GM23338 (cell line): ENCODE results near the gene TOE1. TPM values are rescaled to one million over a fixed set of nuclear protein-coding genes. Genes with fewer than 3 reads are reported as not detected.
A peak's percentile ranks its signal among the peaks of the same experiment; 100 is the strongest.

Experiments used
- ATAC-seq: fragments of 200-7000 bp; cut with Tn5 transposase; 3 replicates; pipeline ENCODE4 v1.9.1; 2020
- DNase-seq: peaks from one replicate; pipeline ENCODE4 v3.0.0-alpha.2; 2015; ENCODE audit warnings: low spot score
- H2AFZ ChIP-seq: fragments of 200-600 bp; sonication (generic); 2 replicates; pipeline ENCODE4 v1.8.0; 2016; ENCODE audit warnings: antibody characterized with exemption, mild to moderate bottlenecking, moderate library complexity
- H3F3A ChIP-seq: fragments of 200-600 bp; sonication (generic); replicated peaks from 2 replicates; pipeline ENCODE4 v1.8.0; 2017; ENCODE audit warnings: antibody characterized with exemption, mixed run types, low read depth
- H3K27ac ChIP-seq: fragments of 200-600 bp; sonication (generic); 2 replicates; pipeline ENCODE4 v1.6.1; 2016; ENCODE audit warnings: low read depth
- H3K27me3 ChIP-seq: fragments of 200-600 bp; sonication (generic); 2 replicates; pipeline ENCODE4 v1.8.0; 2016; ENCODE audit warnings: mild to moderate bottlenecking, mixed run types, moderate library complexity; ENCODE audit not compliant: insufficient read depth
- H3K36me3 ChIP-seq: fragments of 200-600 bp; sonication (generic); 2 replicates; pipeline ENCODE4 v1.8.0; 2016; ENCODE audit warnings: mild to moderate bottlenecking; ENCODE audit not compliant: insufficient read depth
- H3K4me1 ChIP-seq: fragments of 200-600 bp; sonication (generic); 2 replicates; pipeline ENCODE4 v1.8.0; 2016; ENCODE audit warnings: mild to moderate bottlenecking, moderate library complexity; ENCODE audit not compliant: insufficient read depth
- H3K4me2 ChIP-seq: fragments of 200-600 bp; sonication (generic); 2 replicates; pipeline ENCODE4 v1.7.1; 2017; ENCODE audit warnings: mixed run types
- H3K4me3 ChIP-seq: fragments of 200-600 bp; sonication (generic); 2 replicates; pipeline ENCODE4 v1.6.1; 2016; ENCODE audit warnings: mixed run types
- H3K79me2 ChIP-seq: fragments of 200-600 bp; sonication (generic); replicated peaks from 2 replicates; pipeline ENCODE4 v1.8.0; 2017; ENCODE audit warnings: mild to moderate bottlenecking; ENCODE audit not compliant: insufficient read depth
- H3K9me2 ChIP-seq: fragments of 200-600 bp; sonication (generic); 2 replicates; pipeline ENCODE4 v1.8.0; 2017; ENCODE audit not compliant: insufficient read depth
- H4K20me1 ChIP-seq: fragments of 200-600 bp; sonication (generic); replicated peaks from 2 replicates; pipeline ENCODE4 v1.8.0; 2017; ENCODE audit warnings: mild to moderate bottlenecking; ENCODE audit not compliant: insufficient read depth
- H3K27ac Mint-ChIP-seq: 2 replicates; pipeline ENCODE4 v1.8.0; 2020; ENCODE audit warnings: inconsistent platforms, mild to moderate bottlenecking, moderate library complexity, mixed read lengths
- H3K27me3 Mint-ChIP-seq: 3 replicates; pipeline ENCODE4 v1.8.0; 2022; ENCODE audit warnings: low read depth, mild to moderate bottlenecking, moderate library complexity, mixed read lengths, inconsistent platforms; ENCODE audit not compliant: insufficient read depth, poor library complexity
- H3K36me3 Mint-ChIP-seq: 3 replicates; pipeline ENCODE4 v1.8.0; 2021; ENCODE audit warnings: low read depth, mild to moderate bottlenecking, inconsistent platforms, moderate library complexity, mixed read lengths
- H3K4me1 Mint-ChIP-seq: 3 replicates; pipeline ENCODE4 v1.8.0; 2020; ENCODE audit warnings: mild to moderate bottlenecking, inconsistent platforms, mixed read lengths
- H3K4me3 Mint-ChIP-seq: 3 replicates; pipeline ENCODE4 v1.8.0; 2021; ENCODE audit warnings: moderate library complexity, mild to moderate bottlenecking, inconsistent platforms, mixed read lengths
- H3K9me3 Mint-ChIP-seq: 3 replicates; pipeline ENCODE4 v1.8.0; 2020; ENCODE audit warnings: moderate library complexity, mild to moderate bottlenecking, inconsistent platforms, mixed read lengths
- CTCF ChIP-seq, 2 experiments: fragments of 200-600 bp in 1 of 2; sonication (generic) in 1 of 2; conservative IDR thresholded peaks; 2 replicates each; pipeline versions ENCODE4 v1.5.1 to v1.6.1; 2016 to 2017; ENCODE audit warnings: antibody characterized with exemption in 2 of 2, low read depth in 2 of 2, mild to moderate bottlenecking in 2 of 2, moderate library complexity in 1 of 2
- ZNF114 ChIP-seq: fragments of 250-450 bp; sonication (Bioruptor Pico); IDR thresholded peaks from 2 replicates; pipeline ENCODE4 v1.5.0; 2020; ENCODE audit warnings: mild to moderate bottlenecking, moderate library complexity
- ZNF462 ChIP-seq: fragments of 250-450 bp; sonication (Bioruptor Pico); IDR thresholded peaks from 2 replicates; pipeline ENCODE4 v1.5.0; 2020; ENCODE audit warnings: mild to moderate bottlenecking, moderate library complexity
- polyA plus RNA-seq: library from polyadenylated mRNA; unstranded; fragments of >200 nt; fragmentation: Nextera tagmentation; extraction: Ambion mirVana; gene quantifications from 2 replicates; pipeline ENCODE4 v1.2.1, GENCODE V29; 2016
- total RNA-seq: library from RNA; depleted of rRNA; stranded (reverse); fragments of >200 nt; shearing (Covaris generic); gene quantifications from 2 replicates; pipeline ENCODE4 v1.2.3, GENCODE V29; 2014

Gene TOE1
- total and polyA plus RNA-seq, 2 experiments from 2014 or later, result 9.1 to 18.4 TPM

- peak; percentile 26 for DNase-seq
- no peak; the same call in 2 of the 3 replicates for ATAC-seq
- no peak overlapping the region; the same call in 1 of the 2 replicates for H3K27ac ChIP-seq
These were observed 971 bp downstream of the TOE1 start for GRCh38 chr1:45340816-45341466.

GRCh38 chr1:45344499-45344898, 4.5 kb downstream of the TOE1 start:
- Histone ChIP-seq H3K4me3 (no peak overlapping the region), H3K27ac (no peak overlapping the region), H3F3A (0 out of 2 replicates have a peak, but pooled peaks cover 7% of the 10 kb centered on the region), H2AFZ (no peak overlapping the region), H3K27me3 (no peaks in the 10 kb centered on the region), H3K36me3 (peaks cover 7% of the 10 kb centered on the region), H3K4me1 (peaks cover 9% of the 10 kb centered on the region), H3K4me2 (no peak overlapping the region), H3K79me2 (peaks cover 17% of the 10 kb centered on the region), H4K20me1 (no peaks in the 10 kb centered on the region; the same call in none of the 2 replicates), H3K9me2 (no peaks in the 10 kb centered on the region)
- H3K4me1 Mint-ChIP-seq, result peaks cover 4% of the 10 kb centered on the region
- H3K36me3 Mint-ChIP-seq, result peaks cover 52% of the 10 kb centered on the region
- H3K4me3 Mint-ChIP-seq, result no peak overlapping the region
- no peak for DNase-seq
- H3K9me3 Mint-ChIP-seq, result no peaks in the 10 kb centered on the region
- no peak for TF ChIP-seq ZNF114 (CRISPR knock-in tag)
- TF ChIP-seq CTCF (conservative IDR thresholded peaks at IDR 0.05; ENCODE audit: low read depth in 2 of 2), result no peak
- TF ChIP-seq ZNF462 (CRISPR knock-in tag), result no peak
- H3K27me3 Mint-ChIP-seq, result peaks cover 4% of the 10 kb centered on the region
- H3K27ac Mint-ChIP-seq, result no peak overlapping the region
- no peak for ATAC-seq

More at GRCh38 chr1:45340816-45341466, 971 bp downstream of the TOE1 start:
- Histone ChIP-seq H2AFZ (no peak overlapping the region), H3K79me2 (peaks cover 43% of the 10 kb centered on the region), H3K4me1 (peaks cover 17% of the 10 kb centered on the region), H3K27me3 (no peaks in the 10 kb centered on the region), H3K36me3 (peaks cover 7% of the 10 kb centered on the region), H3F3A (0 out of 2 replicates have a peak, but pooled peaks cover 14% of the 10 kb centered on the region), H3K4me2 (peak overlapping the region; percentile 82), H4K20me1 (no peaks in the 10 kb centered on the region; the same call in 1 of the 2 replicates), H3K9me2 (no peaks in the 10 kb centered on the region), H3K4me3 (peak overlapping the region; percentile 61)
- no peak for TF ChIP-seq CTCF (conservative IDR thresholded peaks at IDR 0.05; ENCODE audit: low read depth in 2 of 2)
- H3K4me3 Mint-ChIP-seq, result peak overlapping the region; percentile 99
- peaks cover 63% of the 10 kb centered on the region for H3K36me3 Mint-ChIP-seq
- peaks cover 2% of the 10 kb centered on the region for H3K27me3 Mint-ChIP-seq
- H3K9me3 Mint-ChIP-seq, result no peaks in the 10 kb centered on the region
- peak overlapping the region; percentile 99 for H3K27ac Mint-ChIP-seq
- H3K4me1 Mint-ChIP-seq, result peaks cover 21% of the 10 kb centered on the region
